ENCODE results near the gene AP1S3.
"Not testable (repeated sequence)": the region's sequence is repeated elsewhere in the genome, so short reads cannot be mapped to it uniquely, and the experiment has no call there.

Gene AP1S3

GRCh38 chr2:223837287-223838061, at the start of gene AP1S3:
TSS of gene AP1S3 (minus strand) at chr2:223837582. CDS start at chr2:223837450, 132 bp downstream.
- DNase-seq (ENCODE audit: low spot score), result peak; percentile 68

DNA sequence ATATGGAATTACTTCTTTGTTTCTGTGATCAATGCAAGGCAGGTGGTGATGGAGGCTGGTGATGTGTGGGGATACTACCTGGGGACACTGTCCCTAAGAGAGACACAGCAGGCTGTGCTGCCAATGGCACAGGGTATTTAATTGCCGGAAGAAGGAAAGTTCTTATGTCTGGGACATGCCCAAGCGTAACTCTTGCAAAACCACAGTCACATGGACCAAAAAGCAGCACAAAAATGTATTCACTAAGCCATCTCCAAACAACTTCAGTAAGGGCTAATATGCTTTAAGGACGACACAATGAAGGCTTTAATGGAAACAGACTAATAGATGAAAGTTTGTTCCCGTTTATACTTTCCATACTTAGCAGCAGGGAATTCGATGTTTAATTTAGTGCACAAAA, 49.7 kb upstream of the AP1S3 start:
- no peak for DNase-seq (ENCODE audit: low spot score)

- no peak for DNase-seq (ENCODE audit: low spot score)
Observed at GRCh38 chr2:223886726-223887125, 49.3 kb upstream of the AP1S3 start.

GRCh38 chr2:223884399-223884798, 47.0 kb upstream of the AP1S3 start:
- DNase-seq (ENCODE audit: low spot score), result no peak

DNA sequence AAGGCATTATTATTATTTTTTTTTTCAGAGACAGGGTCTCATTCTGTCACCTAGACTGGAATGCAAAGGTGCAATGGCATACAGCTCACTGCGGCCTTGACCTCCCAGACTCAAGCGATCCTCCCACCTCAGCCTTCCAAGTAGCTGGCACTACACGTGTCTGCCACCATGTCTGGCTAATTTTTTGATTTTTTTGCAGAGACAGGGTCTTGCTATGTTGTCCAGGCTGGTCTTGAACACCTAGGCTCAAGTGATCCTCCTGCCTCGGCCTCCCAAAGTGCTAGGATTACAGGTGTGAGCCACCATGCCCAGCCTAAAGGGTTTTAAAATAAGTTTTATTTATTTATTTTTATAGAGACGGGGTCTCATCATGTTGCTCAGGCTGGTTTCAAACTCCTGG, 45.3 kb upstream of the AP1S3 start:
- no peak for DNase-seq (ENCODE audit: low spot score)

GRCh38 chr2:223880796-223881195, 43.4 kb upstream of the AP1S3 start:
- DNase-seq (ENCODE audit: low spot score), result no peak

DNA sequence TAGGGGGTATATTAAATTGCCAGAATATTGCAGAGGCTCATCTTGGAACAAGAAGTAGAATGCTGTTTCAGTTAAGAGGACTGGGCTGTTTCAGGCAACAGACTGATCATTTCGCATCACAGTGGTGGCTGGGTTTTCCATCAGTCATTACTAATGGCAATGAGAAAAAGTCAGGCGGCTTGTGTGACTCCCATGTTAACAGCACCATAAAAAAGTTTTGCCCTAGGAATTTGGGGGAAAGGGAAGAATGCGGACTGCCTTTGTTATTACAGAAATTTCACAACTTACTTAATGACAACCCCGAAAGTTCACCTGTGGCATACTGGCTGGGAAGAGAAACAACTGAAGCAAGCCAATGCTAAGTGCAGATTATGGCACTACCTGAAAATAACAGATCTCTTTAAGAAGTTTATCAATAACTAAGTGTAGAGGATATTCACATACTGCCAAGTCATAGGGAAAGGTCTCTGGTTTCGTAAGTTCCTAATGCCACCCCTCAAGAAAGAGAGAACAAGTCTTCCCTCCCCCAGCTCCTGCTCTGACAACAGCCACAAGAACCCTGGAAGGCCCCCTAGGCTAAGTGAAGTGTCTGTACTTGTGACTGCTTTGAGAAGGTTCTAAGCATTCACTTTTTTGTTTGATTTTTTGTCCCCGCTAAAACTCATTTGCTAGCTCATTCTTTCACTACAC, 40.5 kb upstream of the AP1S3 start:
- DNase-seq (ENCODE audit: low spot score), result no peak

- no peak for DNase-seq (ENCODE audit: low spot score)
Observed at GRCh38 chr2:223873672-223874071, 36.3 kb upstream of the AP1S3 start.

DNA sequence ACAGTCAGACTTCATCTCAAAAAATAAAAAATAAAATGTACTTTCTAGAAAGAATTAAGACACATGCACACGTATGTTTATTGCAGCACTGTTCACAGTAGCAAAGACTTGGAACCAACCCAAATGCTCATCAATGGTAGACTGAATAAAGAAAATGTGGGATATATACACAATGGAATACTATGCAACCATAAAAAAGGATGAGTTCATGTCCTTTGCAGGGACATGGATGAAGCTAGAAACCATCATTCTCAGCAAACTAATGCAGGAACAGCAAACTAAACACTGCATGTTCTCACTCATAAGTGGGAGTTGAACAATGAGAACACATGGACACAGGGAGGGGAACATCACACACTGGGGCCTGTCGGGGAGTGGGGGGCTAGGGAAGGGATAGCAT, 35.4 kb upstream of the AP1S3 start:
- DNase-seq (ENCODE audit: low spot score), result not testable (repeated sequence)

DNA sequence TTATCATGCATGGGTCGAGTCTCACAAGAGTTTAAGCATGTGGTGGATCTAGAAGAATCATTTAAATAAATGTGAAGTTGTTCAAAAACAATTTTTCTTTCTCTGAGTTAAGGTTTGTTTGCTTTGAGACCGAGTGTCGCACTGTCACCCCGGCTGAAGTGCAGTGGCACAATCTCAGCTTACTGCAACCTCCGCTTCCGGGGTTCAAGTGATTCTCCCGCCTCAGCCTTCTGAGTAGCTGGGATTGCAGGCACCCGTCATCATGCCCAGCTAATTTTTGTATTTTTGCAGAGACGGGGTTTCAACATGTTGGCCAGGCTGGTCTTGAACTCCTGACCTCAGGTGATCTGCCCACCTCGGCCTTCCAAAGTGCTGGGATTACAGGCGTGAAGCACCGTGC, 34.3 kb upstream of the AP1S3 start:
- DNase-seq (ENCODE audit: low spot score), result not testable (repeated sequence)

- DNase-seq (ENCODE audit: low spot score), result no peak
Observed at GRCh38 chr2:223870840-223871611, 33.6 kb upstream of the AP1S3 start.

GRCh38 chr2:223868005-223868404, 30.6 kb upstream of the AP1S3 start:
- DNase-seq (ENCODE audit: low spot score), result no peak

DNA sequence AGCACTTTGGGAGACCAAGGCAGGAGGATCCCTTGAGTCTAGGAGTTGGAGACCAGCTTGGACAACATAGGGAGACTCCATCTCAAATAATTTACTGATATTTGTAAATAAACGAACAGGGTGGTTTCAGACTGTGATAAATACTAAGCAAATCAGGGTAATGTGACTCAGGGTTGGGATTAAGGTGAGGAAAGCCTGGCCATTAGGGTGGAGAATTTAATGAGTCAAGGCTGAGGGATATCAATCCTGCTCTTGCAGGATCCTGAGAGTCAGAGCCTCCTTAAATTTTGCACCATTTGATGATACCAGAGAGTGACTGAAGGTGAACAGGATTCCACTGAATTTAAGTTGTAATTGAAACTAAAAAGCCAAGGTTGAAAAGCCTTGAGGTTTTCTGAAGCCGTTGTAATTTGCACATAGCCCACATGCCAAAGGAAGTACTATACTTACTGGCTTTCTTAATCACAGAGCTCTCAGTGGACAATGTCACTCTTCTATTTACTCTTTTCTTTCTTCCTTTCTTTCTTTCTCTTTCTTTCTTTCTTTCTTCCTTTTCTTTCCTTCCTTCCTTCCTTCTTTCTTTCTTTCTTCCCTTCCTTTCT, 28.6 kb upstream of the AP1S3 start:
- DNase-seq (ENCODE audit: low spot score), result no peak

- peak; percentile 30 for DNase-seq (ENCODE audit: low spot score)
Observed at GRCh38 chr2:223865124-223865523, 27.7 kb upstream of the AP1S3 start.

DNA sequence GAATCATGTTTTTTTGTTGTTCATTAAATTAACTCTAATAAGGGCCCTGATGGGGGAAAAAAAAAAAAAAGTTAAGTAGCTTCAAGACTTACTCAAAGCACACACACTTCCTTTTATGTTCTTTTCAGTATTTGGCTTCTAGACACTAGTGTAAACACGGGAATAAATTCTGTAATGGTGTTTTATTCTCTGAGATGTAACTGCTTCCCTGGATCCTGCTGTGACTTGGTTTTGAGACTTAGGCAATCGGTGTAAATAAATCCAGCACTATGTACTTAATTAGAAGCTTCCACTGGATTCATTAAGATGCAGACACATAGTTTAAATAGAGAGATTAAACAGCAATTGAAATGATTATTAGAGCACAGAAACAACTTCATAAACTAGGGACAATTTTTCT, 26.1 kb upstream of the AP1S3 start:
- DNase-seq (ENCODE audit: low spot score), result no peak

- DNase-seq (ENCODE audit: low spot score), result no peak
Observed at GRCh38 chr2:223860809-223861738, 23.7 kb upstream of the AP1S3 start.

DNA sequence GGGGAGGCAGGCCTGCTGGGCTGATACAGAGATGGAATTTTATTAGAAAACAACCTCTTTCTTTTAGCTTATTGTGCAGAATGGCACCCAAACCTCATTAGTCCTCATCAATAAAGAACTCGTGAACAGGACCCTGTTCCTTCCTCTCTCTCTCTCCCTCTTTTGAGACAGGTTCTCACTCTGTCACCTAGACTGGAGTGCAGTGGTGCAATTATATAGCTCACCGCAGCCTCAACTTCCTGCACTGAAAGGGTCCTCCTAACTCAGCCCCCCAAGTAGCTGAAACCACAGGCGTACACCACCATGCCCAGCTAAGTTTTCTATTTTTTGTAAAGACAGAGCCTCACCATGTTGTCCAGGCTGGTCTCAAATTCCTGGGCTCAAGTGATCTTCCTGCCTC, 21.7 kb upstream of the AP1S3 start:
- DNase-seq (ENCODE audit: low spot score), result no peak

- no peak for DNase-seq (ENCODE audit: low spot score)
Observed at GRCh38 chr2:223856584-223856983, 19.2 kb upstream of the AP1S3 start.

- DNase-seq (ENCODE audit: low spot score), result no peak
Observed at GRCh38 chr2:223856021-223856420, 18.6 kb upstream of the AP1S3 start.

DNA sequence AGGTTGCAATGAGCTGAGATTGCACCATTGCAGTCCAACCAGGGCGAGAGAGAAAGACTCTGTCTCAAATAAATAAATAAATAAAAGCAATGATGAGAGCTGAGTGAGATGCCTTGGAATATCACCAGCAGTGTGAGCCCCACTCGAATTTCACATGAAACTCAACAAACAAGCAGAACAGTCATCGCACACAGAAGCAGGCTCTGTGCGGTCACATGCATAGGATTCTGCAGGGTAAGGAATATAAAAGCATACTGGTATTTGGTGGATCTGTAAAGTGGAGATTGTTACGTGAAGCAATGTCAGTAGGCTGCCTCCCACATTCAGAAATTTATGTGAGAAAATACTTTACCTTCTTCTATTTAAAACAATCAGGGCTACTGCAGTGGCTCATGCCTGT, 18.0 kb upstream of the AP1S3 start:
- DNase-seq (ENCODE audit: low spot score), result no peak

- no peak for DNase-seq (ENCODE audit: low spot score)
Observed at GRCh38 chr2:223854741-223855140, 17.4 kb upstream of the AP1S3 start.

All from CD4-positive, alpha-beta T cell treated with Interleukin-15 for 4 hours (primary cell).